Adrenal gland (tissue), 12 donors: ENCODE results near the gene OSBPL9. TPM values are rescaled to one million over a fixed set of nuclear protein-coding genes. Genes with fewer than 3 reads are reported as not detected.

Source experiments
- DNase-seq, 7 donors: peaks; one replicate each; pipeline ENCODE4 v3.0.0-alpha.2; 2019 to 2020
- H3K27ac ChIP-seq, 5 donors: fragments of 200-600 bp; sonication (generic) in 4 of 5; 1 replicate in 3 of 5; 2 replicates in 2 of 5; pipeline versions ENCODE4 v1.5.1 to v1.8.0; 2016 to 2020; ENCODE audit warnings: mild to moderate bottlenecking in 1 of 5
- H3K27me3 ChIP-seq: fragments of 200-600 bp; 2 replicates; pipeline ENCODE4 v1.8.0; 2021
- H3K36me3 ChIP-seq, 2 donors: fragments of 200-600 bp; replicated peaks in 1 of 2; 1 replicate in 1 of 2; 2 replicates in 1 of 2; pipeline versions ENCODE4 v1.5.1 to v1.8.0; 2018 to 2022
- H3K4me1 ChIP-seq, 2 donors: fragments of 200-600 bp; replicated peaks in 1 of 2; 1 replicate in 1 of 2; 2 replicates in 1 of 2; pipeline versions ENCODE4 v1.5.1 to v1.8.0; 2018 to 2021
- H3K4me3 ChIP-seq, 4 donors: fragments of 200-600 bp; sonication (generic) in 3 of 4; one replicate each; pipeline ENCODE4 v1.5.1; 2016 to 2018
- H3K9me3 ChIP-seq, 3 donors: fragments of 200-600 bp; sonication (generic) in 1 of 3; replicated peaks in 1 of 3; 1 replicate in 2 of 3; 2 replicates in 1 of 3; pipeline versions ENCODE4 v1.5.1 to v1.8.0; 2016 to 2021
- CTCF ChIP-seq, 6 experiments: fragments of 450-650 bp in 4 of 6; fragments of 200-600 bp in 2 of 6; sonication (generic) in 1 of 6; IDR thresholded peaks; 1 replicate in 5 of 6; 2 replicates in 1 of 6; pipeline versions ENCODE4 v1.5.1 to v1.8.0; 2016 to 2021; ENCODE audit warnings: antibody characterized with exemption in 6 of 6, mild to moderate bottlenecking in 2 of 6, moderate library complexity in 1 of 6
- POLR2A ChIP-seq, 2 donors: fragments of 450-650 bp; IDR thresholded peaks; one replicate each; pipeline ENCODE4 v1.6.1; 2017; ENCODE audit warnings: antibody characterized with exemption in 2 of 2, mild to moderate bottlenecking in 2 of 2, moderate library complexity in 1 of 2
- WGBS, 4 donors: extraction: QIAGEN DNeasy Blood & Tissue Kit in 2 of 4; methylation state at CpG; one replicate each; pipeline versions ENCODE4 v1.1.5 to v1.1.7; 2013 to 2017; 5-methylcytosine and 5-hydroxymethylcytosine counted together
- intact Hi-C, 2 donors: fragments of 100-400 bp; cut with DNase I; formaldehyde crosslinking; loops; one replicate each; pipeline versions ENCODE4 v1.14.1 to v1.15.0; 2022 to 2023
- polyA plus RNA-seq, 3 donors: library from polyadenylated mRNA; stranded (reverse); fragments of 200-250 nt in 2 of 3; fragments of 350-450 nt in 1 of 3; fragmentation: Illumina TruSeq in 1 of 3; extraction: RNeasy Lipid Tissue Mini Kit (QIAGEN cat#74804) in 1 of 3; gene quantifications; one replicate each; pipeline ENCODE4 v1.2.3, GENCODE V29; 2013 to 2014
- total RNA-seq, 9 donors: library from RNA; depleted of rRNA in 4 of 9; stranded (reverse); fragments of >200 nt in 4 of 9; fragments of 120-200 nt in 1 of 9; fragmentation: NEBNext Ultra II Directional in 1 of 9; extraction: Animal tissue kit (Norgen Biotek cat#: 25700) in 1 of 9; gene quantifications; one replicate each; pipeline versions ENCODE4 v1.1.0 to v1.2.4, GENCODE V29; 2013 to 2023
- donor health status: healthy with polysubstance abuse.
- donor health status: Bipolar disorder and iron deficiency.
- donor health status: DM: yes; HTN: yes; CAD: no.
- donor health status: DM: no; HTN: no; CAD: no.
- donor health status: DM: no; HTN: no; CAD: no.
- donor health status: DM: yes; HTN: yes; CAD: no.

Gene OSBPL9
- total and polyA plus RNA-seq, 12 donors: 61.9 to 180 (median 87.3) TPM

DNA sequence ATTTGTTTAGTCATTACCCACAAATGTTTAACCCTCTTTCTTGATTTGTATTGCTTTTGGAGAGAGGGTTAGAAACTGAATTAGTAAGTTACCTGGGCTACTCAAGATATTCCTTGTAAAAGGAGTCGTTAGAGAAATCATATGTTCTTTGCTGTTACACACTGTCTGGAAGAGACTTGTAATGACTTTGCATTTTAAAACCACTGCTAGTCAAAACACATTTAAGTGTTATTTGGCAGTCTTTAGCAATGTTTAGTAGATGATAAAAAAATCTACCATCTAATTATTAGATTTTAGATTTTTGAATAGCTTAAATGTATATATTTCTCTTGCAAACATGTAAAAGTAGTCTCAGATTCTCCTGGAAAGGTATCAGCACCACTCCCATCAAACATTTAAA lies 6.6 kb downstream of the OSBPL9 start:
- Histone ChIP-seq H3K27ac (peak overlapping the region in 2 of 5 donors; percentile 64 to 66), H3K36me3 (no peaks in the 10 kb centered on the region), H3K4me1 (peaks cover 6 to 58% of the 10 kb centered on the region in 2 donors), H3K27me3 (no peaks in the 10 kb centered on the region), H3K9me3 (no peaks in the 10 kb centered on the region), H3K4me3 (no peak overlapping the region)
- TF ChIP-seq POLR2A (IDR thresholded peaks at IDR 0.05) (no peak), CTCF (IDR thresholded peaks at IDR 0.05) (no peak)
- no peak for DNase-seq
- WGBS, 4 donors: 66 to 86% (median 69%) methylated on average over 1 of the region's 1 CpG
- intact Hi-C loops: no loop called here

GRCh38 chr1:51624855-51625254 lies 8.0 kb downstream of the OSBPL9 start:
- 58 to 75% (median 63%) methylated on average over 1 of the region's 1 CpG for WGBS, 4 donors
- H3K36me3 ChIP-seq: no peaks in the 10 kb centered on the region
- H3K4me1 ChIP-seq: peaks cover 2 to 46% of the 10 kb centered on the region in 2 donors
- no peaks in the 10 kb centered on the region for H3K27me3 ChIP-seq
- H3K4me3 ChIP-seq: no peak overlapping the region
- no peaks in the 10 kb centered on the region for H3K9me3 ChIP-seq
- peak overlapping the region in 1 of 5 donors; percentile 17 for H3K27ac ChIP-seq
- TF ChIP-seq POLR2A (IDR thresholded peaks at IDR 0.05) (no peak), CTCF (IDR thresholded peaks at IDR 0.05) (no peak)
- no peak for DNase-seq
- intact Hi-C loops: loop anchor here in 1 of 2 donors (5.0 kb wide), 1 partner anchor 142 kb away; no protein-coding TSS in a partner anchor

DNA sequence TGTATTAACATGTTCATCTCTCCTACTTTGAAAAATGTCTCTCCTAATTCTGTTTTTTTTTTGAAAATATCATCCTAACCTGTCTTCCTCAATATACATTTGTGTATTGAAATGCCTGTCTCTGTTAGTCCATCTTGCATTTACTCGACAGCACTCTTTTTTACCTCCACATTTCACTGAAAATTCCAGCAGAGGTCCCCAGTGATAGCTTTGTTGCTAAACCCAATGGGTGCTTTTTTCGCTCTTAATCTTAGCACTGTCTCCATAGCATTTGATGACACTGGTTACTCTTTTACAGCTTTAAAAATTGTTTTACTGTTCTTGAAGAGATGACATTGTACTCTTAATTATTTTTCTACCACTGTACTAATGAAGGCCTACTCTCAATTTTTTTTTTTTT lies 10.8 kb downstream of the OSBPL9 start:
- Histone ChIP-seq H3K9me3 (no peaks in the 10 kb centered on the region), H3K4me1 (peaks cover 0 to 40% of the 10 kb centered on the region in 2 donors), H3K27me3 (no peaks in the 10 kb centered on the region), H3K27ac (no peak overlapping the region), H3K36me3 (no peaks in the 10 kb centered on the region), H3K4me3 (no peak overlapping the region)
- 60 to 79% (median 73%) methylated on average over 2 of the region's 2 CpGs for WGBS, 4 donors
- intact Hi-C loops: loop anchor here in 1 of 2 donors (5.0 kb wide), 1 partner anchor 140 kb away; no protein-coding TSS in a partner anchor
- no peak for DNase-seq
- TF ChIP-seq POLR2A (IDR thresholded peaks at IDR 0.05) (no peak), CTCF (IDR thresholded peaks at IDR 0.05) (peak in 5 of 6 experiments; percentile 36 to 61 (median 51))

DNA sequence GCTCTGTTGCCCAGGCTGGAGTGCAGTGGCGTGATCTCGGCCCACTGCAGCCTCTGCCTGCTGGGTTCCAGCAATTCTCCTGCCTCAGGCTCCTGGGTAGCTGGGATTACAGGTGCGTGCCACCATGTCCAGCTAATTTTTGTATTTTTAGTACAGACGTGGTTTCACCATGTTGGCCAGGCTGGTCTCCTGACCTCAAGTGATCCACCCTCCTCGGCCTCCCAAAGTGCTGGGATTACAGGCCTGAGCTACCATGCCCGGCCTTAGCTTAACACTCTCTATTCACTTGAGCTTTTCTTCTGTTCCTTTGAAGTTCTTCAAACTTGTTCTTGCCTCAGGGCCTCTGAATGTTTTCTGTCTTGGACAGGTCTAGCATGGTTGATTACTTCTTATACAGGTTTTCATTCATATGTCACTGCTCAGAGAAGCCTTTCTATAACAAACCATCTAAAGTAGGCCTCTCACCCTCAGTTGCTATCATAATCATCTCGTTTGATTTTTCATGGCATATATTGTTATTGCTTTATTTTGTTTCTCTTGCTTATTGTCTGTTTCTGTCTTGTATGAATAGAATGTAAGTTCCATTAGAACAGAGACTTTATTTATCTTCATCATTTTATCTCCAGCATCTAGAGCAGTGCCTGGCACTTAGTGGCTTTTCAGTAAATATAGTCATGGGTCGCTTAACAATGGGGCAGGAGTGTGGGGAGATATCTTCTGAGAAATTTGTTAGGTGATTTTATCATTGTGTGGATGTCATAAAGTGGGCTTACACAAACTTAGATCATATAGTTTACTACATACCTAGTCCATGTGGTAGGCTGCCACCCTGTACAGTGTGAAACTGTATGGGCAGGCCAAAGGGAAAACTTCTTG lies 12.1 kb downstream of the OSBPL9 start:
- intact Hi-C loops: loop anchor here in 1 of 2 donors (5.0 kb wide), 1 partner anchor 138 kb away; no protein-coding TSS in a partner anchor
- 88 to 96% (median 91%) methylated on average over 8 of the region's 8 CpGs for WGBS, 4 donors

More for the DNA sequence above, 12.1 kb downstream of the OSBPL9 start:
- peaks cover 0 to 33% of the 10 kb centered on the region in 2 donors for H3K4me1 ChIP-seq
- no peak overlapping the region for H3K27ac ChIP-seq
- no peak for DNase-seq
- TF ChIP-seq CTCF (IDR thresholded peaks at IDR 0.05) (no peak), POLR2A (IDR thresholded peaks at IDR 0.05) (no peak)
- no peaks in the 10 kb centered on the region for H3K27me3 ChIP-seq
- no peak overlapping the region for H3K4me3 ChIP-seq
- H3K36me3 ChIP-seq: no peaks in the 10 kb centered on the region
- H3K9me3 ChIP-seq: no peaks in the 10 kb centered on the region
